Osteocyte (in vitro differentiated cells): ENCODE measurements around the gene ACTL8. TPM values are rescaled to one million over a fixed set of nuclear protein-coding genes. Genes with fewer than 3 reads are reported as not detected.

Experiments used
- DNase-seq: peaks from one replicate; pipeline ENCODE4 v3.0.0; 2021; ENCODE audit warnings: mixed read lengths; ENCODE audit not compliant: unreplicated experiment; ENCODE audit errors: extremely low spot score
- H3K27ac Mint-ChIP-seq: one replicate; pipeline ENCODE4 v1.8.0; 2021; ENCODE audit warnings: mild to moderate bottlenecking, mixed read lengths; ENCODE audit not compliant: unreplicated experiment
- H3K27me3 Mint-ChIP-seq: one replicate; pipeline ENCODE4 v1.8.0; 2021; ENCODE audit warnings: mixed read lengths; ENCODE audit not compliant: unreplicated experiment
- H3K36me3 Mint-ChIP-seq: one replicate; pipeline ENCODE4 v1.8.0; 2021; ENCODE audit warnings: mixed read lengths; ENCODE audit not compliant: unreplicated experiment
- H3K4me1 Mint-ChIP-seq: one replicate; pipeline ENCODE4 v1.8.0; 2021; ENCODE audit warnings: mixed read lengths; ENCODE audit not compliant: unreplicated experiment
- H3K4me3 Mint-ChIP-seq: one replicate; pipeline ENCODE4 v1.8.0; 2021; ENCODE audit warnings: mild to moderate bottlenecking, moderate library complexity, mixed read lengths; ENCODE audit not compliant: unreplicated experiment
- H3K9me3 Mint-ChIP-seq: one replicate; pipeline ENCODE4 v1.8.0; 2021; ENCODE audit warnings: mixed read lengths; ENCODE audit not compliant: unreplicated experiment
- CTCF ChIP-seq: fragments of 200-600 bp; sonication (generic); IDR thresholded peaks from 2 replicates; pipeline ENCODE4 v1.5.0; 2021; ENCODE audit warnings: antibody characterized with exemption, mild to moderate bottlenecking, moderate library complexity
- total RNA-seq: library from RNA; stranded (reverse); gene quantifications from 2 replicates; pipeline ENCODE4 v1.2.1, GENCODE V29; 2021

ACTL8 gene
- total RNA-seq, 1 donor from 2014 or later: not detected

GRCh38 chr1:17777330-17777729, 22.2 kb downstream of the ACTL8 start:
- Mint-ChIP-seq H3K27ac (no peak overlapping the region), H3K4me3 (no peak overlapping the region), H3K4me1 (no peaks in the 10 kb centered on the region), H3K36me3 (no peaks in the 10 kb centered on the region), H3K9me3 (no peaks in the 10 kb centered on the region), H3K27me3 (no peaks in the 10 kb centered on the region)
- no peak for DNase-seq
- no peak for TF ChIP-seq CTCF

GRCh38 chr1:17777818-17778217, 22.7 kb downstream of the ACTL8 start:
- H3K36me3 Mint-ChIP-seq: no peaks in the 10 kb centered on the region

GRCh38 chr1:17780916-17781315, 25.8 kb downstream of the ACTL8 start:
- no peak for TF ChIP-seq CTCF
- H3K4me1 Mint-ChIP-seq: no peaks in the 10 kb centered on the region
- no peak overlapping the region for H3K27ac Mint-ChIP-seq
- H3K27me3 Mint-ChIP-seq: peaks cover 14% of the 10 kb centered on the region
- no peak for DNase-seq
- no peaks in the 10 kb centered on the region for H3K36me3 Mint-ChIP-seq
- no peak overlapping the region for H3K4me3 Mint-ChIP-seq
- H3K9me3 Mint-ChIP-seq: no peaks in the 10 kb centered on the region

More at GRCh38 chr1:17777818-17778217, 22.7 kb downstream of the ACTL8 start:
- Mint-ChIP-seq H3K4me3 (no peak overlapping the region), H3K27me3 (no peaks in the 10 kb centered on the region), H3K9me3 (no peaks in the 10 kb centered on the region), H3K4me1 (no peaks in the 10 kb centered on the region), H3K27ac (no peak overlapping the region)
- TF ChIP-seq CTCF: no peak
- DNase-seq: no peak

- no peak for TF ChIP-seq CTCF
- H3K36me3 Mint-ChIP-seq: no peaks in the 10 kb centered on the region
- no peak overlapping the region for H3K27ac Mint-ChIP-seq
- no peak overlapping the region for H3K4me3 Mint-ChIP-seq
- no peak for DNase-seq
- H3K4me1 Mint-ChIP-seq: peaks cover 4% of the 10 kb centered on the region
- peaks cover 23% of the 10 kb centered on the region for H3K27me3 Mint-ChIP-seq
- no peaks in the 10 kb centered on the region for H3K9me3 Mint-ChIP-seq
Observed at GRCh38 chr1:17789926-17790325, 34.8 kb downstream of the ACTL8 start.

GRCh38 chr1:17790383-17791054, 35.4 kb downstream of the ACTL8 start:
- peaks cover 21% of the 10 kb centered on the region for H3K27me3 Mint-ChIP-seq
- H3K4me1 Mint-ChIP-seq: peaks cover 4% of the 10 kb centered on the region
- no peak for TF ChIP-seq CTCF
- no peaks in the 10 kb centered on the region for H3K36me3 Mint-ChIP-seq
- H3K4me3 Mint-ChIP-seq: no peak overlapping the region
- no peak for DNase-seq
- H3K27ac Mint-ChIP-seq: no peak overlapping the region
- no peaks in the 10 kb centered on the region for H3K9me3 Mint-ChIP-seq
